Psoas muscle (tissue), 8 donors: Measurements from ENCODE around the gene GIGYF2. TPM values are rescaled to one million over a fixed set of nuclear protein-coding genes. Genes with fewer than 3 reads are reported as not detected.

Experiments used
- ATAC-seq, 4 donors: fragments of 200-7000 bp; cut with Tn5 transposase; one replicate each; pipeline ENCODE4 v1.9.1; 2020; ENCODE audit warnings: moderate library complexity in 3 of 4, mild to moderate bottlenecking in 2 of 4
- DNase-seq, 2 donors: peaks; one replicate each; pipeline ENCODE4 v3.0.0-alpha.2; 2020
- H3K27ac ChIP-seq: fragments of 200-600 bp; one replicate; pipeline ENCODE4 v1.8.0; 2022
- H3K27me3 ChIP-seq, 3 donors: fragments of 200-600 bp in 1 of 3; one replicate each; pipeline versions ENCODE4 v1.6.1 to v1.8.0; 2013 to 2022; ENCODE audit warnings: low read length in 2 of 3, mild to moderate bottlenecking in 2 of 3, moderate library complexity in 1 of 3; ENCODE audit not compliant: insufficient read depth in 3 of 3
- H3K36me3 ChIP-seq, 2 donors: fragments of 200-600 bp in 1 of 2; one replicate each; pipeline versions ENCODE4 v1.6.1 to v1.8.0; 2013 to 2022; ENCODE audit warnings: low read depth in 1 of 2, mild to moderate bottlenecking in 1 of 2, moderate library complexity in 1 of 2; ENCODE audit not compliant: insufficient read depth in 1 of 2
- H3K4me1 ChIP-seq: fragments of 200-600 bp; one replicate; pipeline ENCODE4 v1.8.0; 2022
- H3K4me3 ChIP-seq: fragments of 200-600 bp; one replicate; pipeline ENCODE4 v1.8.0; 2022; ENCODE audit warnings: mild to moderate bottlenecking
- H3K9me3 ChIP-seq: fragments of 200-600 bp; one replicate; pipeline ENCODE4 v1.8.0; 2022
- CTCF ChIP-seq: fragments of 200-600 bp; IDR thresholded peaks from one replicate; pipeline ENCODE4 v1.8.0; 2022; ENCODE audit warnings: antibody characterized with exemption
- WGBS, 3 donors: extraction: QIAGEN DNeasy Blood & Tissue Kit; methylation state at CpG; one replicate each; pipeline versions ENCODE4 v1.1.6 to v1.1.7; 2013; 5-methylcytosine and 5-hydroxymethylcytosine counted together
- intact Hi-C, 2 donors: fragments of 100-400 bp; cut with DNase I; formaldehyde crosslinking; loops; one replicate each; pipeline versions ENCODE4 v1.11.0 to v1.14.2; 2022
- polyA plus RNA-seq, 3 donors: library from polyadenylated mRNA; stranded (reverse); fragments of 200-250 nt; gene quantifications; one replicate each; pipeline ENCODE4 v1.2.3, GENCODE V29; 2013
- total RNA-seq, 4 donors: library from RNA; stranded (reverse); fragmentation: NEBNext Ultra II Directional in 2 of 4; extraction: Animal tissue kit (Norgen Biotek cat#: 25700) in 2 of 4; gene quantifications; one replicate each; pipeline versions ENCODE4 v1.2.1 to v1.2.4, GENCODE V29; 2021 to 2023
- donor health status: healthy with polysubstance abuse.
- donor health status: DM: no; HTN: no; CAD: no; lungs with moderate emphysema.
- donor health status: Bipolar disorder and iron deficiency.
- donor health status: healthy.
- donor health status: DM: yes; HTN: yes; CAD: no.
- donor health status: DM: no; HTN: no; CAD: no.
- donor health status: DM: no; HTN: no; CAD: no.
- donor health status: DM: yes; HTN: yes; CAD: no.

GIGYF2 gene
- total and polyA plus RNA-seq, 7 donors, result 13.8 to 72.6 (median 64.3) TPM

- TF ChIP-seq CTCF, result no peak
- ATAC-seq, result no peak
- Histone ChIP-seq H3K9me3 (no peaks in the 10 kb centered on the region), H3K36me3 (no peaks in the 10 kb centered on the region), H3K4me1 (peaks cover 9% of the 10 kb centered on the region), H3K27me3 (no peaks in the 10 kb centered on the region), H3K27ac (no peak overlapping the region), H3K4me3 (no peak overlapping the region)
- WGBS, 3 donors, result 94 to 95% (median 94%) methylated on average over 16 of the region's 16 CpGs
- peak in 1 of 2 donors; percentile 36 for DNase-seq
- intact Hi-C loops, result no loop called here
These were observed 34.5 kb upstream of the GIGYF2 start for GRCh38 chr2:232662486-232663260.

GRCh38 chr2:232666051-232666805, 30.9 kb upstream of the GIGYF2 start:
- no peak for TF ChIP-seq CTCF
- ATAC-seq (peak in 2 of 4 donors; percentile 31 to 43), DNase-seq (no peak)
- Histone ChIP-seq H3K9me3 (no peaks in the 10 kb centered on the region), H3K4me1 (peaks cover 11% of the 10 kb centered on the region), H3K27me3 (no peaks in the 10 kb centered on the region), H3K4me3 (no peak overlapping the region), H3K27ac (no peak overlapping the region), H3K36me3 (no peaks in the 10 kb centered on the region)
- WGBS, 3 donors, result 36 to 62% (median 39%) methylated on average over 7 of the region's 7 CpGs
- intact Hi-C loops, result loop anchor here in 1 of 2 donors (5.0 kb wide), 1 partner anchor 59 kb away; no protein-coding TSS in a partner anchor

GRCh38 chr2:232667989-232668583, 29.0 kb upstream of the GIGYF2 start:
- Histone ChIP-seq H3K4me1 (peaks cover 11% of the 10 kb centered on the region), H3K9me3 (no peaks in the 10 kb centered on the region), H3K36me3 (peaks cover 0 to 5% of the 10 kb centered on the region in 2 donors), H3K27ac (peak overlapping the region; percentile 27), H3K4me3 (no peak overlapping the region), H3K27me3 (no peaks in the 10 kb centered on the region)
- no peak for DNase-seq
- TF ChIP-seq CTCF, result no peak
- intact Hi-C loops, result loop anchor here (2.0 to 5.0 kb wide), 2 partner anchors 61 kb away; no protein-coding TSS in a partner anchor
- 56 to 67% (median 66%) methylated on average over 10 of the region's 10 CpGs for WGBS, 3 donors
- ATAC-seq, result peak; percentile 41 to 87 (median 74)

- H3K4me1 ChIP-seq, result peaks cover 11% of the 10 kb centered on the region
- H3K9me3 ChIP-seq, result no peaks in the 10 kb centered on the region
- ATAC-seq, result peak; percentile 40 to 70 (median 56)
- 64 to 72% (median 65%) methylated on average over 17 of the region's 17 CpGs for WGBS, 3 donors
- no peaks in the 10 kb centered on the region for H3K27me3 ChIP-seq
- no peak for DNase-seq
- intact Hi-C loops, result loop anchor here (2.0 to 5.0 kb wide), 2 partner anchors 62 kb away; no protein-coding TSS in a partner anchor
- peaks cover 0 to 5% of the 10 kb centered on the region in 2 donors for H3K36me3 ChIP-seq
- H3K27ac ChIP-seq, result no peak overlapping the region
- TF ChIP-seq CTCF, result peak; percentile 40
- H3K4me3 ChIP-seq, result no peak overlapping the region
These were observed 28.2 kb upstream of the GIGYF2 start for GRCh38 chr2:232668805-232669444.
